GM21515 (cell line): ENCODE data around the gene NPIPB13.
"Not testable (repeated sequence)": the region's sequence is repeated elsewhere in the genome, so short reads cannot be mapped to it uniquely, and the experiment has no call there.

Experiments
- ATAC-seq: cut with Tn5 transposase; IDR thresholded peaks from one replicate; pipeline ENCODE4 v1.9.1; 2021; ENCODE audit not compliant: unreplicated experiment

Gene NPIPB13

DNA sequence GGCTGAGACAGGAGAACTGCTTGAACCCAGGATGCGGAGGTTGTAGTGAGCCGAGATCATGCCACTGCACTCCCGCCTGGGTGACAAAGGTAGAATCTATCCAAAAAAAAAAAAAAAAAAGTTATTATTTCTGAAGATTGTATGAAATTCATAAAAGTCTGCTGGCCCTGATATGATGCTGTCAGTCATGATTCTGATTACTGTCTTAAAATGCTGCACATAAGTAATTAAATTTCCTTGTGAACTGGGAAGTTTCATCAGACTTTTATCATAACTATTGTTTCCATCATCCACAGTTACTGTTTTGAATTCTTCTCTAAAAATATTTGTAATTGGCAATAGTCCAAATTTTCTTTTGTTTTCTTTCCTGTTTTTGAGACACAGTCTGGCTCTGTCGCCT lies at the start of gene NPIPB13:
Gene NPIPB13 (minus strand): TSS at position 101 of the 400 bp plus-strand sequence. CDS start 2,906 bp downstream, outside the sequence.
- ATAC-seq, result not testable (repeated sequence)

DNA sequence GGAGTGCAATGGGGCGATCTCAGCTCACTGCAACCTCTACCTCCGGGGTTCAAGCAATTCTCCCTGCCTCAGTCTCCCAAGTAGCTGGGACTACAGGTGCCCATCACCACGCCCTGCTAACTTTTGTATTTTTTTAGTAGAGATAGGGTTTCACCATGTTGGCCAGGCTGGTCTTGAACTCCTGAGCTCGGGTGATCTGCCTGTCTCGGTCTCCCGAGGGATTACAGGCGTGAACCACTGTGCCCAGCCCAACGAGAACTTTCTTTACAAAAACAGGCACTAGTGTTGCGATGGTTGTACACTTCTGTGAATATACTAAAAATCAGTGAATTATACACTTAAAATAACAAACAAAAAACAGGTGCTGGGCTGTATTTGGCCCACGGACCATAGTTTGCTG lies 34.1 kb upstream of the NPIPB13 start:
- not testable (repeated sequence) for ATAC-seq

DNA sequence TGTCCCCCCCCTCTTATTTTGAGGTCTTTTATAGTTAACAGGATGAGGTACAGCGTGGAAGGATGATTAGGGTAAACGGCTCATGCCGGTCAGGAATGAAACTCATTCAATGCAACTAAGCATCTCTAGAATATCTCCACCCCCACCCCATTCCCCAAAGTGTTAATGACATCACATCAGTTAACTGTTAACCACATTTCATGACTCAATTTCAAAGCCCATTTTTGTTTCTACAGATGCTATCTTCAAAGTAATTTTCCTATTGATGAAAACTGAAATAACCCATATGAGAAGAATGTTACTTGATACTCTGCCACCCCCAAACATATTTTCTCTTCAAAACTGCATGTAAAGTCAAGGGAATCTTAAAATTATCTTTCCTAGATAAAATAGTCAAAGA lies 30.2 kb upstream of the NPIPB13 start:
- ATAC-seq, result not testable (repeated sequence)

DNA sequence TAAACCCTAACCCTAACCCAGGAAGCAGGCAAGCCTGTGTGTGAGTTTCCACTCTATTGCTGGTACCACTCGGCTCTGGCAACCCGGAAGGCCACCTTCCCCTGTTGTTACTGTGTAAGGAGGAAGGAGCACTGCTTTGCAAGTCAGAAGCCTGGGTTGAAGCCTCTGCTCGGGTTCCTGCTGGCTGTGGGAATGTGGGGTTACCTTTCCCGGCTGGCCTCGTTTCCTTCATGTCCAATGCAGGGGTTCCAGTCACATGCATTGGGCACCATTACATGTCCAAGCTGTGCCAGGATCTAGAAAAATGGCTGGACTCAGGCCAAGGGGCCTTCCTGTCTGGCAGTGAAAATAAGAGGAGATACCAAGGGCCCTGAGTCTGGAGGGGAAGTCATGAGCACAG lies 31.2 kb downstream of the NPIPB13 start:
- ATAC-seq, result not testable (repeated sequence)

DNA sequence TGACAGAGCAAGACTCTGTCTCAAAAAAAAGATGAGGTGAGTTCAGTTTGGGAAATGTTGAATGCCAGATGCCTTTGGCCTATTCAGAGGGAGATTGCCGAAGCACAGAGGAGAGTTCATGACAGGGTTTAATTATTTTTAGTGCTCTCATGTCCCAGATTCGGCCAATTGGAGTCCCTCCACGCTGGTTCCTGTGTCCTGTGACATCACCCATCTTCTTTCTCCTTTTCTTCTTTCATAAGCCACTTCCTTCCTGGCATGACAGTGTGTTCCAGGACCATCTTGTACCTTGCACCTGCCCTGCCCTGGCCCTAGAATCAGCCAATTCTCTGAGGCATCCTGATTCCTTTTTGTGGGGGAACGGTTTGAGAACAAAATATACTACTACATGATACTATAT lies 36.9 kb downstream of the NPIPB13 start:
- not testable (repeated sequence) for ATAC-seq

DNA sequence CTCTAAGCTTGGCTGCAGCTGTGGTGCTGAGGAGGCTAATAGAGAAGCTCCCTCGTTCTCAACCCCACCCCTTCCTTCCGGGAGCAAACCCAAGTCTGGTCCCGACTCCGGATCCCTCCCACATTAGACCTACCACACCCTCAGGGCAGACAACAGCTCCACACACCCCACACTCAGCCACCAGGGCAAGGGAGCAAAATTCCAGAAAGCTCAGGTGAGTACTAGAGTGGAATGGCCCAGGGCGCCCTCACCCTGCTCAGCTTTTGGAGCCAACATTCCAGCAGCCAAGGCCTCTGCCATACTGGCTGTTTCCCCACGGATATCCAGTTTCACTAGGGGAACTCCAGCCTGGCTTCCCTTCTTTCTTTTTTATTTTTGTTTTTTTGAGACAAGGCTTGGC lies 39.2 kb downstream of the NPIPB13 start:
- not testable (repeated sequence) for ATAC-seq

DNA sequence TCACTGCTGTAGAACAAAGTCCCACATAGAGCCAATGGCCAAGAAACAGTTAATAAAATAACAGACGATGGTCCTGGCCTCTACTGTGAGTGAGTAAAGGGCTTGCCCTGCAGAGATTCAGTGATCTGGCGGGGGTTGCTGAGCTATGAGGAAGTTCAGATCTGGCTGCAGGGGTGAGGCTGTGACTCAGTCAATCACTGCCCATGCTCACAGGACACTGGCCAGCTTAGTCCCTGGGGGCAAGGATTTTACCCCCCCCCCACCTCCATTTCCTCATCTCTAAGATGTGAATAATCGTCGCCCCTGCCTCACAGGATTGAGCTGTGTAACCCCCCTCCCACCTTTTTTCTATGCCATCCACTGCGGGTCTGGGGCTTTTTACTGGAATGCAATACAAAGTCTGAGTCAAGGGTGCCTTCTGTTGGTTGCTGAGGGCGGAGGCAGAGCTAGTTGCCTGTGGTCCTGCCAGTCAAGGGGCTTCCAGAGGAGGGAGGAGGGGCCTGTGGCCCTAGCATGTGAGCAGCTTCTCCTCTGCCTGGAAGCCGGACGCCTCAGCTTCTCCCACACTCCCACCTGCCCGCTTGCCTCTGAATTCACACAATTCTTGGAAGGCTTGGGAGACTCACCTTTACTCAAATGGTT lies 41.1 kb downstream of the NPIPB13 start:
- ATAC-seq, result not testable (repeated sequence)

DNA sequence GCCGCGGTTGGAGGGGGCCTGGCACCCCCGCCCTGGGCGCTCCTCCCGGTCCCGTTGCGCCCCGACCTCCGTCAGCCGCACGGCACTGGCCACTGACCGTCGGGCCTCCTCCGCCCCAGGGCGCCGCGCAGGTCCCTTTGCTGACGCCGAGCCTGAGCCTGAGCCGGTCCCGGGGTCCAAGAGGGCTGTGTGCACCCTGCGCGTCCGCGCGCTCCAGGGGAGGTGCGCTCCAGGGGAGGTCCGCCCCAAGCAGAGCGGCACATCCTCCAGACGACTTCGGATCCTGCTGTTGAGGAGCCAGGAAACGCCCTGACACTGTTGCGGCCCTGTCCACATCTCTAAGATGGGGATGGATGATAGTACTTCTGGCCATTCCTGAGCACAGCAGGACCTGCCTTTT lies 42.0 kb downstream of the NPIPB13 start:
- not testable (repeated sequence) for ATAC-seq

DNA sequence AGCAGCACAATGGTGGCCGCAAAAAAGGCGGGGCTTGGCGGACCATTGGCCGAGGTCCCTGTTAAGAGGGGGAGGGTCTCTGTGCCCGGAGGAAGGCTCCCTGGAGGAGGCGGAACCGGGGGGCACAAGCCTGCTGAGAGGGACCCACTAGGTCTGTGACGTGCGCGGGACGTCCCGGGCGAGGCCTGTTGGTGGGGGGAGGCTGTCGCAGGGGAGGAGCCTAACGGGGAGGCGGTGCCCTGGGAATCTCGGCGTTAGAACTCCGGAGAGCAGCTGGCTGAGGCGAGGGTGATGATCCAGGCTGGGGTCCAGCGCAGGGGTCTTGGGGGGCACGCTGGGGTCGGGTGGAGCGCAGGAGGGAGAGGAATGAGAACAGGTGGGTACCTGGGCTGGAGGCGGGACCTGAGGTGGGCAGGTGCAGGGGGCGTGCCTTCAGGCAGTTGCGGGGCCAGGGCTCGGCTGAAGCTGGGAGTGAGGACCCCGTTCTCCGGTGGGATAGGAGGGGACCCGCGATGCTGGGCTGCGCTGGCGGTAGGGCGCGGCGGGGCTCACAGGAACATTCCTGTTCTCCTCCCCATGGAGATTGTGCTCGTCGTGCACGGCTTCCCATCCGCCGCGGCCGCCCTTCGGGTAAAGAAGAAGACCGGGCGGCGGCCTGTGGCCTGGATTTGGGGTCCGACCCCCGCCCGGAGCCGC lies 42.6 kb downstream of the NPIPB13 start:
- ATAC-seq, result not testable (repeated sequence)

DNA sequence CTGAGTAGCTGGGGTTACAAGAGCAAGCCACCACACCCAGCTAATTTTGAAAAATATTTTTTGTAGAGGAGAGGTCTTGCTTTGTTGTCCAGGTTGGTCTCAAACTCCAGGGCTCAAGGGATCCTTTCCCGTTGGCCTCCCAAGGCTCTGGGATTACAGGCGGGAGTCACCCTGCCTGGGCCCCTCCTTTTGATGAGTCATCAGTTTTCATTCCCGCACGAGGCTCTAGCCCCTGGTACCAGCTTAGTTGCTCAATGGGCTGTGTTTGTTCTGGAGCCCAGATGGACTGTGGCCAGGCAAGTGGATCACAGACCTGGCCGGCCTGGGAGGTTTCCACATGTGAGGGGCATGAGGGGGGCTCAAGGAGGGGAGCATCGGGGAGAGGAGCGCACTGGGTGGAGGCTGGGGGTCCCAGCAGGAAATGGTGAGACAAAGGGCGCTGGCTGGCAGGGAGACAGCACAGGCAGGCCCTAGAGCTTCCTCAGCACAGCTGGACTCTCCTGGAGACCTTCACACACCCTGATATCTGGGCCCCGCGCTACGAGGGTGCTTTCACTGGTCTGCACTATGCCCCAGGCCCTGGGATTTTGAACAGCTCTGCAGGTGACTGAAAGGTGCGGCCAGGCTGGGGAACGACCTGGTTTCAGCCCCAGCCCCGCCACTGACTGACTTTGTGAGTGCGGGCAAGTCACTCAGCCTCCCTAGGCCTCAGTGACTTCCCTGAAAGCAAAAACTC lies 48.5 kb downstream of the NPIPB13 start:
- not testable (repeated sequence) for ATAC-seq

DNA sequence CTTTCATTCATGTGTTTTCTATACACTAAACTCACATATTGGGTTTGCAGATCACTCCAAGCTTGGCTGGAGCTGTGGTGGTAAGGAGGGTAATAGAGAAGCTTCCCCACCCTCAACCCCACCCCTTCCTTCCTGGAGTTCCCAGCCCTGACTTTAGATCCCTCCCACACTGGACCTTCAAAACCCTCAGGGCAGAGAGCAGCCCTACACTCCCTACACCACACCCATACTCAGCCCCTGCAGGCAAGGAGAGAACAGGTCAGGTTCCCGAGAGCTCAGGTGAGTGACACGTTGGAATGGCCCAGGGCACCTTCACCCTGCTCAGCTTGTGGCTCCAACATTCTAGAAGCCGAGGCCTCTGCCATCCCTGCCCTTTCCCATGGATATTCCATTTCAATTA lies 49.2 kb downstream of the NPIPB13 start, which contains the start of gene SULT1A3:
Gene SULT1A3 (plus strand): TSS at position 207 of the 400 bp plus-strand sequence. CDS start 1,474 bp downstream, outside the sequence.
- not testable (repeated sequence) for ATAC-seq
